Measurements from ENCODE around the gene ADGRV1.
"Not testable (repeated sequence)": the region's sequence is repeated elsewhere in the genome, so short reads cannot be mapped to it uniquely, and the experiment has no call there.

ADGRV1 gene

DNA sequence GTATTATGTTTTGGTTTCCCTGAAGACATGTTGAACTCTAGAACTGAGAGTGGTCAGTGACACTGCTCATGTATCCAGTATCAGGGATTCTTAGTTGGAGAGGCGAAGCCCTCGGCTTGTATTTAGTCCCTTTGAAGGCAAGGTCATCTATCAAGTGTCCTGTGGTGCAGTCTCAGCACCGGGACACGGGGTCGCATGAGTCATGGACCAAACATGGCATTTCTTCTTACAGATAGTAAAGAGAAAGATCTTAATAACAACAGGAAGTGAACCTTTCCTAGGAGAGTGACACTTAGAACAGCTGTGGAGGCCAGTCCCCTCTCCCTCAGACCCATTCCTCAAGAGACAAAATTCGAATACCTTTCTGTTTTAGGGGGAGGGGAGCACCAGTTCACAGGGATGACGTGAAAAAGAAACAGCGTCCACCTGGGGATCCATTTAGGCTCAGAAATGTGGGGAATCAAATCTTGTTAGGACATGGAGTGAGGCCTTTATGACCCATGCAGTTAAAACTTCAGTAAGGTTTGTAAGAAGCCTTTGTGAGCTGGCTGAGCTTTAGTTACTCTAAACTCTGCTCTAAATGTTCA, 86.5 kb downstream of the ADGRV1 start:
- DNase-seq (ENCODE audit: low read depth, low spot score) = no peak

DNA sequence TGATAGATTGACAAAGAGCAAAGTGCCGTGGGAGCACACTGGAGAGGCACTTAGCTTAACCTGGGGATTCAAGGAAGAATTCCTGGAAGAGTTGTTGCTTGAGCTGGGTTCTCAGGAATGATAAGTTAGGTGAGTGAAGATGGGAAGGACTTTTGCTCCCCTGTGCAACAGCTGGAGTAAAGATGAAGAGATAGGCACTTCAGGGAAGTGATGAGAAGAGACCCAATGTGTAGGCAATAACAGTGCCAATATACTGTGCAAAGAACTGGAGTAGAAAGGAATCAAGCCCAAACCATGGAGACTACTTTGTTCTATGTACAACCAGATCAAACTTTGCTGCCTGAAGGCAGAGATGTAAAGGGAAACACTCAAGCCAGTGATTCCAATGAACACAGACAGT, 92.2 kb downstream of the ADGRV1 start:
- DNase-seq (ENCODE audit: low read depth, low spot score) = no peak

DNA sequence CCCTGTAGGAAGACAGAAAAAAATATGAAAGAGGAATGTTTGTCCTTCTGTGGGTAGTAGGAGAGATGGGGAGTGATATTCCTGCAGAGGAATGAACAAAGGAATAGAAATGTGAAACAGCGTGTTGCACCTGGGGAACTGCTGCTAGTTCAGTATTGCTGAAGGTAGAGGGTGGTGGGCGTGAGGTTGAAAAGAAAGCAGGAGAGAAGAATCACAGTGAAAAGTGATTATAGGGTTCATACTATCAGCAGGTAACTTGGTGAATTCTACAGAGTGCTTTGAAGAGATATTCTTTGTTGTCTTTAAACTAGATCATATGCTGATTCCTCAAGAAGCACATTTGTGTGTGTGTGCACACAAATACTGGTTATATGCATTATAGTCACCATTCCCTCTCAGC, 95.6 kb downstream of the ADGRV1 start:
- no peak for DNase-seq (ENCODE audit: low read depth, low spot score)

DNA sequence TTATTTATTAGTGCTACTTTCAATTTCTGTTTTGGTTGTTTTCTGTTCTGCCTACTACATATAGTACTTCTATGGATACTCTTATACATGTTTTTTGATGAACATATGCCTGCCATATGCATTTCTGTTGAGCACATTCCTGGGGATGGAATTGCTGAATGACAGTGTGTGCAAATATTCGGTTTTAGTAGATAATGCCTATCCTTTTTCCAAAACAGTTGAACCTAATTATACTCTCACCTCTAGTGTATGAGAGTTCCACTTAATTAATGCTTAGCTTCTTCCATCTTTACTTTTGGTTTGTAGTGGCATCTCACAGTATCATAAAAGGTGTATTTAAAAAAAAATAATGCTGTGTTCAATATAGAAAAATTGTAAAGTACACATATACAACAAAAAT, 96.8 kb downstream of the ADGRV1 start:
- DNase-seq (ENCODE audit: low read depth, low spot score) = no peak

DNA sequence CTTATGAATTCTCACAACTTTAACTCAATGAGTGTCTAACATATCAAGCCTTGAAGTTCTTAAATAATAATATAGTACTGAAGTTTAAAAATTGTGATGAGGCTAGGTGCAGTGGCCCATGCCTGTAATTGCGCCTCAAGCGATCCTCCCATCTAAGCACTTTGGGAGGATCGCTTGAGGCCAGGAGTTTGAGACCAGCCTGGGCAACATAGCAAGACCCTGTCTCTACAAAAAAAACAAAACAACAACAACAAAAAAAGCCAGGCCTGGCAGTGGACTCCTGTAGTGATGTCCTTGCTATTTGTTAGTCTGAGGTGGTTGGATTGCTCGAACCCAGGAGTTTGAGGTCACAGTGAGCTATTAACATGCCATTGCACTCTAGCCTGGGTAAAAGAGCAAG, 98.4 kb downstream of the ADGRV1 start:
- no peak for DNase-seq (ENCODE audit: low read depth, low spot score)

DNA sequence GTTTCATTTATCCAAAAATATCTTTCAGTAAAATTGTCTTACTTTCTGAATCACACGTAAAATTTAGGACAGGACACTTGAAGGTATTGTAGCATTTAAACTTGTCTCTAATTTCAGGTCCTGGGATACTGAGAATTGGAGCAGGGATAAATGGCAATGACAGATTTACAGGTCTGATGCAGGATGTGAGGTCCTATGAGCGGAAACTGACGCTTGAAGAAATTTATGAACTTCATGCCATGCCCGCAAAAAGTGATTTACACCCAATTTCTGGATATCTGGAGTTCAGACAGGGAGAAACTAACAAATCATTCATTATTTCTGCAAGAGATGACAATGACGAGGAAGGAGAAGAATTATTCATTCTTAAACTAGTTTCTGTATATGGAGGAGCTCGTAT, 99.2 kb downstream of the ADGRV1 start:
- no peak for DNase-seq (ENCODE audit: low read depth, low spot score)

DNA sequence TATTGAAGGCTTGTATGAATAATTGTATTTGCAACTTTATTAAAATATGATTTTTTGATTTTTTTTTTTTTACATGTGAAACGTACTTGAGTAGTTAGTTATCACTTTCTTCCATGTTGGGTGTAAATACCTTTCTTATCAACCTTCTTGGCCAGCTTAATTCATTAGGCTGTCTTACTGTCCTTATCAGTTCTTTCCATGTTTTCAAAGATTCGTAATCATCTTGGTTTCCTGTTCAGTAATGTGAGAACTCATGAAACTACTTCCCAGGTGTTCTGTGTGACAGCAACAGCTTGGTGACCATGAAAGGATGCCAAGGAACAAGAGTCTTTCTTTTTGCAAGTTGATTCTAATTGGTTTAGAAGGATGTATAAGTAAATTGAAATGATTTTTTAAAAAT, 100.0 kb downstream of the ADGRV1 start:
- no peak for DNase-seq (ENCODE audit: low read depth, low spot score)

DNA sequence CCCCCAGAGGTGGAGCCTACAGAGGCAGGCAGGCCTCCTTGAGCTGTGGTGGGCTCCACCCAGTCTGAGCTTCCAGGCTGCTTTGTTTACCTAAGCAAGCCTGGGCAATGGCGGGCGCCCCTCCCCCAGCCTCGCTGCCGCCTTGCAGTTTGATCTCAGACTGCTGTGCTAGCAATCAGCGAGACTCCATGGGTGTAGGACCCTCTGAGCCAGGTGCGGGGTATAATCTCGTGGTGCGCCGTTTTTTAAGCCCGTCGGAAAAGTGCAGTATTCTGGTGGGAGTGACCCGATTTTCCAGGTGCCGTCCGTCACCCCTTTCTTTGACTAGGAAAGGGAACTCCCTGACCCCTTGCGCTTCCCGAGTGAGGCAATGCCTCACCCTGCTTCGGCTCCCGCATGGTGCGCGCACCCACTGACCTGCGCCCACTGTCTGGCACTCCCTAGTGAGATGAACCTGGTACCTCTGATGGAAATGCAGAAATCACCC, 109.5 kb downstream of the ADGRV1 start:
- not testable (repeated sequence) for DNase-seq (ENCODE audit: low read depth, low spot score)

DNA sequence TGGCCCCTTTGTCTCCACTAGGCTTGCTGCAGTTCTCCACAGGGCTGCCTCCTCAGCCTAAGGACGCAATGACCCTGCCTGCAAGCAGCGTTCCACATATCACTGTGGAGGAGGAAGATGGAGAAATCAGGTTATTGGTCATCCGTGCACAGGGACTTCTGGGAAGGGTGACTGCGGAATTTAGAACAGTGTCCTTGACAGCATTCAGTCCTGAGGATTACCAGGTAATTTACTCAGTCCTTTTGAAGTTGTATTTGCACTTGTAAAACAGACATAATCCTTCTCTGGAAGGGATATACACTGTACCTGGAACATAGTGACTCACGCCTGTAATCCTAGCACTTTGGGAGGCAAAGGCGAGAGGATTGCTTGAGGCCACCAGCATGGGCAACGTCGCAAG, 116.6 kb downstream of the ADGRV1 start:
- no peak for DNase-seq (ENCODE audit: low read depth, low spot score)

DNA sequence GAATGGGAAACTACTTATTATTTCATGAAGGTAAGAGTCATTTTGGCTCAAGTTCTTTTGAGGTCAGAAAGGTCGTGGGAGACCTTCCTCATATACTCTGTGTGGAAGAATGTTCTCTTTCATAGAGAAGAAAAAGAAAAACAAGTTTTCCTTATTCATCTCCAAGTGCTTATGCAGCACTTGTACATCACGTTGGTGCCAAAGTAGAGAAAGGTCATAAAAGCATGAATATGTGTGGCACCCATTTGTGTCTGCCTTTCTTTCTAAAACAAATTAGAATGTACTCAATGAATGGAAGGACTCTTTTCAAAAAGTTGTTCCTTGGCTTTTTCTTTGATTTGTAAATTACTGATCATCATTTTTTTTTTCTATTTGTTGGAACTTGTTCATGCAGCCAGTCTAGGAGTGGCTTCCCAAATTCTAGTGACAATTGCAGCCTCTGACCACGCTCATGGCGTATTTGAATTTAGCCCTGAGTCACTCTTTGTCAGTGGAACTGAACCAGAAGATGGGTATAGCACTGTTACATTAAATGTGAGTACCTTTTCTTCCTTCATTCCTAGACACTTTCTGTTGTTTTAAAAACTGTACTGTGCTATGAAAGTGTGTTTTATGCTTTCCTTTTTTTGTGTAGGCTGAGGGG, 122.4 kb downstream of the ADGRV1 start:
- DNase-seq (ENCODE audit: low read depth, low spot score) = no peak

DNA sequence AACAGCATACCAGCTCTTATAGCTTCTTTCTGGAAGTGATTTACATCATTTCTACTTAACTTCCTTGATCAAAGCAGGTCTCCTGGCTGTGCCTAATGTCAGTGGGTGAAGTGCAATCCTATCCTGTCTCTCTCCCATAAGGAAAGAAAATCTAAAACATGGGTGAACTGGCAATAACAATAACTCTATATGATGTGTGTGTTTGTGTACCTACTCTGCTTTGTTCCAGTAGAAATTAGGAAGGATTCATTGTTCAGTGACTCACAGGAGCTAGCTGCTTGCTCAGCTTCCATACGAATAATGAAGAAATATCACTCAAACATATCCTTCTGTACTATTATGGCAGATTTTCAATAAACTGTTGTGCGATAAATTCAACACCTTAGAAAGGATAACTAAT, 123.7 kb downstream of the ADGRV1 start:
- DNase-seq (ENCODE audit: low read depth, low spot score) = no peak

DNA sequence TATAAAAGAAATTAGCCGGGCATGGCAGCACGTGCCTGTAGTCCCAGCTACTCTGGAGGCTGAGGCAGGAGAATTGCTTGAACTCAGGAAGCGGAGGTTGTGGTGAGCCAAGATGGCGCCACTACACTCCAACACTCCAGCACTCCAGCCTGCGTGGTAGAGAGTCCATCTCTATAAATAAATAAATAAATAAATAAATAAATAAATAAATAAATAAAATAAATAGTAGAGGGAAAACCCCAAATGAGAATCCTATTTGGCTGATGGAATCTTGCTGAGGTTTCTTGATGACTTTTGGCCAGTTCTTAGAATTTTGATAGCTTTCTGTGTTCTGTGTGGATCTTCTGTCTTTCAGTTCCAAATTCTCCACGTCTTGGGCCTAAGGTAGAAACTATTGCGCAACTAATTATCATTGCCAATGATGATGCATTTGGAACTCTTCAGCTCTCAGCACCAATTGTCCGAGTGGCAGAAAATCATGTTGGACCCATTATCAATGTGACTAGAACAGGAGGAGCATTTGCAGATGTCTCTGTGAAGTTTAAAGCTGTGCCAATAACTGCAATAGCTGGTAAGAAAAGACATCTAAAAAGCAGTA, 126.9 kb downstream of the ADGRV1 start:
- no peak for DNase-seq (ENCODE audit: low read depth, low spot score)

DNA sequence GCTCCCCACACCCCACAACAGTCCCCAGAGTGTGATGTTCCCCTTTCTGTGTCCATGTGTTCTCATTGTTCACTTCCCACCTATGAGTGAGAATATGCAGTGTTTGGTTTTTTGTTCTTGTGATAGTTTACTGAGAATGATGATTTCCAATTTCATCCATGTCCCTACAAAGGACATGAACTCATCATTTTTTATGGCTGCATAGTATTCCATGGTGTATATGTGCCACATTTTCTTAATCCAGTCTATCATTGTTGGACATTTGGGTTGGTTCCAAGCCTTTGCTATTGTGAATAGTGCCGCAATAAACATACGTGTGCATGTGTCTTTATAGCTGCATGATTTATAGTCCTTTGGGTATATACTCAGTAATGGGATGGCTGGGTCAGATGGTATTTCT, 127.8 kb downstream of the ADGRV1 start:
- not testable (repeated sequence) for DNase-seq (ENCODE audit: low read depth, low spot score)

DNA sequence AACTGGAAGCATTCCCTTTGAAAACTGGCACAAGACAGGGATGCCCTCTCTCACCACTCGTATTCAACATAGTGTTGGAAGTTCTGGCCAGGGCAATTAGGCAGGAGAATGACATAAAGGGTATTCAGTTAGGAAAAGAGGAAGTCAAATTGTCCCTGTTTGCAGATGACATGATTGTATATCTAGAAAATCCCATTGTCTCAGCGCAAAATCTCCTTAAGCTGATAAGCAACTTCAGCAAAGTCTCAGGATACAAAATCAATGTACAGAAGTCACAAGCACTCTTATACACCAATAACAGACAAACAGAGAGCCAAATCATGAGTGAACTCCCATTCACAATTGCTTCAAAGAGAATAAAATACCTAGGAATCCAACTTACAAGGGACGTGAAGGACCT, 128.9 kb downstream of the ADGRV1 start:
- not testable (repeated sequence) for DNase-seq (ENCODE audit: low read depth, low spot score)

DNA sequence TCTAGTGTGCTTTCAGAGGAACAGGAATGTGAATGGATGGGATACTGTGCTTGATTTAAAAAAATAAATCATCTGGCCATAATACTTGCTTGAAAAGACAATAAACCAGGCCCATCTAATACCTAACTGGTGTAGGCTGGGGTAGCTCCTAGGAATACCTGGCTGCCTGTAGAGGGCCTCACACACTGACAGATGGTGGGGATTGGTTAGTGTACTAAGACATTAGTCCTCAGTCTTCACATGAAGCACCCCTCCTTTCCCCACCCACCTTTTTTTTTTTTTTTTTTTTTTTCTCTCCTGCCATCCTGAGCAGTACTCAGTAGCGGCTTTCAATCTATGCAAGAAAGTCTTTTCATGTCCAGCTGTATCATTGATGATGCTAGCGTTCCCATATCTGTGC, 130.5 kb downstream of the ADGRV1 start:
- DNase-seq (ENCODE audit: low read depth, low spot score) = no peak

DNA sequence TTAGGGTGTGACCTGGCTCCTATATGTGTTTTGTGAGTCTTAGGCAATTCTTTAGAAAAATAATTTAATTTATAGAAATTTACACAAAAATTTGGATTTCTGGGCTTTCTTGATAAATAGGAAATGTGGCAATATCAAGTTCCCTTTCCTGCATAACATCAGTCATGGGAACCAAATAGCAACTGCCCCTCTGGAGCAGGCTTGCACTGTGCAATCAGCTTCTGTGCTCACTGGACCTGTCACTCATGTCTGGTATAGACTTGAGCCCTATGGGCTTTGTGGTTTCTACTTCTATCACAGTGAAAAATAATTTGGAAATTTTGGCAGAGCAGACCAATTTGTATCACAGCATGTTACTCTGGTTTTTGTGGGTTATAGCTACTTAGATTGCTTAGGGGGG, 131.7 kb downstream of the ADGRV1 start:
- no peak for DNase-seq (ENCODE audit: low read depth, low spot score)

DNA sequence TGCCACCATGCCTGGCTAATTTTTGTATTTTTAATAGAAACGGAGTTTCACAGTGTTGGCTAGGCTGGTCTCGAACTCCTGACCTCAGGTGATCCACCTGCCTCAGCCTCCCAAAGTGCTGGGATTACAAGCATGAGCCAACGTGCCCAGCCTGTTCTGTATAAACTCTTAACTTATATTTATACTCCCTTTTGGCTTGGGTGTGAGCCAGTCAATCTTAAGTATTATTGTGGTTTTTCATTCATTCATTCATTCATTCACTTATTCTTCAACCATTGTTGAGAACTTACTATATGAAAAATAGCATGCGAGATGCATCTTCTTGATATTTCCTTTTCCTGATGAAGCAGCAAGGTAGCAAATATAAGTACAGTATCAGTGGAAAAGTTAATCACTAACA, 132.9 kb downstream of the ADGRV1 start:
- no peak for DNase-seq (ENCODE audit: low read depth, low spot score)

DNA sequence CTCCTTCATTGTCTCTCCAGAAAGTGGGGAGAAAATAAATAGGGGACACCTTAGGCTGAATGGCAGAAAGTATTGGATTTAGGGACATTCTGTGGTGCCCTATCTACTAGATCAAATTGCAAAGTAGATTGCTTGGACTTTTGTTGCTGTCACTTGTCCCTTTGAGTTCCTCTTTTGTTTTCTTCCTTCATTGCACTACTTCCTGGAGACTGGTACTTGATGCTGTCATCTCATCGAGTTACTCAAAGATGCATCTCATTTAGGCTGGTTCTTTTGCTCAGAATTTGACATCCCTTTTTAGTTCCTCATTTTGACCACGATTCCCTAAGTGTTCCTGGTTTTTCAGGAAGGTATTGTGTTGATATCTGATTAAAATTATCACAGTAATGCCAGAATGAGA, 137.6 kb downstream of the ADGRV1 start:
- DNase-seq (ENCODE audit: low read depth, low spot score) = no peak

DNA sequence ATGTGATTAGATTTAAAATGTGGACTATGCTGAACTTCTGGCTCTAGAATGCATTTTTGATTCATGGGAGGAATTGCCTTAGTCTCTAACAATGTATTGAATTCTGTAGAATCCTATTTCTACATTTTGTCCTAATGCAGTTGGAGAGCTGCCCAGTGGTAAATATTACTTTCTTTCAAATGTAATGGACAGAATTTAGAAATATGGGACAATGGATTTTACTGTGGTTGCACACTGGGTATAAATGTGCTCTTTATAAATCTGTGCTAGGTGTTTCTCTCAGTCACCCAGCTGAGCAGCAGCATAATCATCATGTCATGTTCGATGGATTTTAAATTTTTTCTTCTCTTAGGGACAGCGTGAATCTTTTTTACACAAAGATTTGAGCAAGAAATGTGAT, 141.7 kb downstream of the ADGRV1 start:
- DNase-seq (ENCODE audit: low read depth, low spot score) = no peak

DNA sequence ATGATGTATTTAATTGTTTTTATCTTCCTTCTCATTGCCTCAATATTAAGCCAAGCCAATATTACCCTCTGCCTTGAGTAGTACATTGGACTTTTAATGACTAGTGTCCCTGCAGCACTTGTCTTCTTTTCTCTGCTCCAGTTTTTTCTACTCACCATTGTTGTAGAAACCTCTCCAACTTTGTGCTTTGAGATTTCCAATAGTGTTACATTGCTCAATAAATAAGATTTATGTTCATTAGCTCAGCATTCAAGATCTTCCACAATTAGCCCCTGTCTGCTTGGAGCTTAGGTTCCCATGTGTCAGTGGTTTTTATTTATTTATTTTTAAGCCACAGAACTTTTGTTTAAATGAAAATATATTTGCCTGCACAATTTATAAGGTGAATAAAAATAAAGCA, 145.3 kb downstream of the ADGRV1 start:
- DNase-seq (ENCODE audit: low read depth, low spot score) = no peak

DNA sequence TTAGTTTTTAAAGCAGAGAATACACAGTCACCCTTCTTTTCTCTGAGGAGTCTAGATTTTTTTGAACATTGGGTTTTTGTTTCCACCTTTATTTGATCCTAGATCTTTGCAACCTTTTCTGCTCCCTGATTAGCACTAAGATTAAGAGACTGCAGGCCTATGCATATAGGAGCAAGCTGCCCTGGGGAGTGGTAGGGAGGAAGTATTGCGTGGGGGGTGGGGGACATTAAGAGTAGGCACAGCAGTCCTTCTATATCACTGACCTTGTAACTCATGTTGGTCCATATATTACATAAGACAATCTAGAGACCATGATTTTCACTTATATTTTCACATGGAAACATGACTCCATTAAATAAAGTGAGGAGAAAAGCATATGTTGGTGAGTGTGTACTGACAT, 149.1 kb downstream of the ADGRV1 start:
- no peak for DNase-seq (ENCODE audit: low read depth, low spot score)

DNA sequence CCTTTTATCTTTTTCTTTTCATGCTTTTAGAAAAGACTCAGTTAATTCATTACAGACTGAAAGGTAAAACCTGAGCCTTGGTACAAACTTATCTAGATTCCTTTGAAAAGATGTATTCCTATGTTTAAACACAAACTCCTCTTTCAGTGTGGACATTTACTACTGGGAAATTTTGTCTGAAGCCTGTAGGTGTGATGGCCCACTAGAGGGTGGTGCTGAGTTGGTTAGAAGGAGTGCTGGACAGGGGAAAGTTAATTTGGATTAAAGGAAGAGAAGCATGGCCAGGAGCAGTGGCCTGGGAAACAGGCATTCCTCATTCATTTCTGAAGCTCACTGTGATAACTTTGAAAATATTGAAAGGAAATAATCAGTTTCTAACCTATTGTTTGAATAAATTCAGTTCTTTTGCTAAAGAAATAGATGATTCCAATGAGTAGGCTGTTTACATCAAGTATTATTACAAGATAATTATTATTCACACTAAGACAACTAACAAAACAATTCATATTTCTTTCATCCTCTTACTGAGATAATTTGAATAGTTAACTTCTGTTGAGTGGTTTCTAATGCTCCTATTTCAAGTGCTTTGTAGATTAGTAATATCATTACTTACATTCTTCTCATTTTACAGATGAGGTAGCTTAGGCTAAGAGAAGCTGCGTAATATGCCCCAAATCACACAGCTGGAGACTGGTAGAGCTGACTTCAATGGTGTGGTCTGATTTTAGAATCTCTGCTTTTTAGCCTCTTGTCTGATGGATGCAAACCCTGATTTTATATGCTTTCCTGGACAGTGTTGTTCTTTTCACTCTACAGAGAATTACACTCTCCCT, 150.9 kb downstream of the ADGRV1 start:
- DNase-seq (ENCODE audit: low read depth, low spot score) = no peak

DNA sequence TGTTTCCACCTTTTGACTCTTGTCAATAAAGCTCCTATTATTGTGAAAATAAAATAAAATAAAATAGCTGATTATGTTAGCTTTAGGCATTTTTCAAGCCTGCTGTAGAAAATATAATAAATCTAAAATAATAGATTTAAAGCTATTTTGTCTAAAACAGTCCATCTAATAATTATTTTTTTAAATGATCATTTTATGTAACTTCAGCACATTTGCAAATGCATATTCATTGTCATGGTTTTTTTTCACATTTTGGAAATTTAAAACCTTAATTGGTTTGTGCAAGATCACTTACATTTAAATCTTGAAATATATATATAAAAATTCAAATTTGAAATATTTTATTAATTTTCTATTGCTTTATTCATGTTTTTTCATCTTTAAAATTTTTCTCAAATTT, 159.8 kb downstream of the ADGRV1 start:
- no peak for DNase-seq (ENCODE audit: low read depth, low spot score)
